SK-N-SH (cell line): Measurements from ENCODE around the gene COL5A2. TPM values are rescaled to one million over a fixed set of nuclear protein-coding genes. Genes with fewer than 3 reads are reported as not detected.

ENCODE experiments used
- CTCF ChIA-PET: fragments of 300-600, 350-600 bp; formaldehyde crosslinking; extraction: SDS; loops from one replicate; lab custom pipeline; 2021; lab: Yijun Ruan, JAX
- POLR2A ChIA-PET: fragments of 350-600 bp; sonication (Branson Sonifier 250); formaldehyde crosslinking; extraction: SDS; loops from one replicate; lab custom pipeline; 2020; ENCODE audit warnings: antibody characterized with exemption, inconsistent platforms; lab: Yijun Ruan, JAX
- DNase-seq: peaks from one replicate; pipeline ENCODE4 v3.0.0; 2012
- H2AFZ ChIP-seq: fragments of 200-600 bp; sonication (generic); 2 replicates; pipeline ENCODE4 v1.8.1; 2016; ENCODE audit warnings: antibody characterized with exemption, mild to moderate bottlenecking, low read depth
- H3F3A ChIP-seq: fragments of 200-600 bp; sonication (generic); replicated peaks from 2 replicates; pipeline ENCODE3; 2016; ENCODE audit warnings: antibody characterized with exemption, mild to moderate bottlenecking; ENCODE audit not compliant: insufficient read depth
- H3K27ac ChIP-seq, 2 experiments: fragments of 200-500 bp in 1 of 2; fragments of 200-600 bp in 1 of 2; sonication (Bioruptor generic) in 1 of 2; sonication (generic), shearing (Covaris generic) in 1 of 2; 2 replicates each; pipeline versions ENCODE4 v1.5.1 to v1.6.1; 2014 to 2016; ENCODE audit warnings: low read depth in 2 of 2, inconsistent platforms in 1 of 2, low read length in 1 of 2, mild to moderate bottlenecking in 1 of 2, mixed read lengths in 1 of 2
- H3K27me3 ChIP-seq: fragments of 200-600 bp; sonication (generic), shearing (Covaris generic); 2 replicates; pipeline ENCODE4 v1.6.1; 2016; ENCODE audit warnings: mixed run types; ENCODE audit not compliant: insufficient read depth
- H3K36me3 ChIP-seq, 2 experiments: fragments of 200-500 bp in 1 of 2; fragments of 200-600 bp in 1 of 2; sonication (Bioruptor generic) in 1 of 2; sonication (generic) in 1 of 2; replicated peaks in 1 of 2; 2 replicates each; pipeline versions ENCODE3 to v1.5.1; 2014 to 2016; ENCODE audit warnings: low read length in 1 of 2, mild to moderate bottlenecking in 1 of 2; ENCODE audit not compliant: insufficient read depth in 2 of 2, control insufficient read depth in 1 of 2
- H3K4me1 ChIP-seq, 2 experiments: fragments of 200-500 bp in 1 of 2; fragments of 200-600 bp in 1 of 2; sonication (Bioruptor generic) in 1 of 2; sonication (generic), shearing (Covaris generic) in 1 of 2; 2 replicates each; pipeline versions ENCODE4 v1.5.1 to v1.6.1; 2014 to 2016; ENCODE audit warnings: low read depth in 1 of 2, low read length in 1 of 2, mixed run types in 1 of 2; ENCODE audit not compliant: insufficient read depth in 2 of 2, control insufficient read depth in 1 of 2
- H3K4me2 ChIP-seq: fragments of 200-600 bp; sonication (generic), shearing (Covaris generic); 2 replicates; pipeline ENCODE4 v1.6.1; 2017; ENCODE audit warnings: mixed run types
- H3K4me3 ChIP-seq, 2 experiments: fragments of 200-500 bp in 1 of 2; fragments of 200-600 bp in 1 of 2; sonication (Bioruptor generic) in 1 of 2; sonication (generic), shearing (Covaris generic) in 1 of 2; 2 replicates each; pipeline versions ENCODE4 v1.5.1 to v1.8.1; 2014 to 2016; ENCODE audit warnings: low read depth in 2 of 2, inconsistent platforms in 1 of 2, low read length in 1 of 2, mild to moderate bottlenecking in 1 of 2, mixed read lengths in 1 of 2, moderate library complexity in 1 of 2
- H3K79me2 ChIP-seq: fragments of 200-600 bp; sonication (generic); 2 replicates; pipeline ENCODE4 v1.8.1; 2017; ENCODE audit warnings: mild to moderate bottlenecking; ENCODE audit not compliant: insufficient read depth
- H3K9ac ChIP-seq: fragments of 200-600 bp; sonication (generic); 2 replicates; pipeline ENCODE4 v1.6.1; 2017; ENCODE audit warnings: mixed run types
- H3K9me2 ChIP-seq: fragments of 200-600 bp; sonication (generic); 2 replicates; pipeline ENCODE4 v1.6.1; 2017; ENCODE audit warnings: mixed run types
- H3K9me3 ChIP-seq: fragments of 200-600 bp; sonication (generic); 2 replicates; pipeline ENCODE4 v1.6.1; 2017; ENCODE audit warnings: mixed run types, mild to moderate bottlenecking, moderate library complexity
- H4K20me1 ChIP-seq: fragments of 200-600 bp; sonication (generic); 2 replicates; pipeline ENCODE4 v1.6.1; 2017; ENCODE audit warnings: mild to moderate bottlenecking, mixed run types; ENCODE audit not compliant: insufficient read depth
- EP300 ChIP-seq, 2 experiments: IDR thresholded peaks; 2 replicates each; pipeline versions ENCODE4 v1.4.0 to v1.6.1; 2012; ENCODE audit warnings: borderline replicate concordance in 1 of 2, low read depth in 1 of 2, low read length in 1 of 2
- EZH2phosphoT487 ChIP-seq: fragments of 200-600 bp; sonication (generic); IDR thresholded peaks from 2 replicates; pipeline ENCODE4 v1.6.1; 2017; ENCODE audit warnings: low read depth, mixed run types, mild to moderate bottlenecking, antibody characterized with exemption, moderate library complexity, borderline replicate concordance
- GATA2 ChIP-seq: sonication (generic); formaldehyde crosslinking; IDR thresholded peaks from 2 replicates; pipeline ENCODE4 v1.5.0; 2020; ENCODE audit warnings: mild to moderate bottlenecking, missing genetic modification reagents
- IRF3 ChIP-seq: fragments of 150-350 bp; IDR thresholded peaks from 2 replicates; pipeline ENCODE4 v1.6.1; 2016; ENCODE audit warnings: mild to moderate bottlenecking, low read depth, low read length
- JUND ChIP-seq: IDR thresholded peaks from 2 replicates; pipeline ENCODE4 v1.4.0; 2012
- MEF2A ChIP-seq: IDR thresholded peaks from 2 replicates; pipeline ENCODE4 v1.4.0; 2012; ENCODE audit warnings: low read depth, borderline replicate concordance
- PBX3 ChIP-seq: IDR thresholded peaks from 2 replicates; pipeline ENCODE4; 2012
- POLR2AphosphoS5 ChIP-seq: IDR thresholded peaks from 2 replicates; pipeline ENCODE4 v1.6.1; 2012; ENCODE audit warnings: low read depth, low read length
- RCOR1 ChIP-seq: fragments of 150-350 bp; IDR thresholded peaks from 2 replicates; pipeline ENCODE4 v1.6.1; 2017; ENCODE audit warnings: antibody characterized with exemption, low read length
- RXRA ChIP-seq: IDR thresholded peaks from 2 replicates; pipeline ENCODE4 v1.4.0; 2012; ENCODE audit warnings: low read depth, mild to moderate bottlenecking, borderline replicate concordance
- SIN3A ChIP-seq: IDR thresholded peaks from 2 replicates; pipeline ENCODE4 v1.6.1; 2012; ENCODE audit warnings: low read depth, mild to moderate bottlenecking, low read length, moderate library complexity, borderline replicate concordance
- TCF12 ChIP-seq: IDR thresholded peaks from 2 replicates; pipeline ENCODE4 v1.4.0; 2012
- USF1 ChIP-seq: IDR thresholded peaks from 2 replicates; pipeline ENCODE4 v1.4.0; 2012; ENCODE audit warnings: low read depth, borderline replicate concordance
- YY1 ChIP-seq: IDR thresholded peaks from 2 replicates; pipeline ENCODE4 v1.4.0; 2012; ENCODE audit warnings: low read depth, mild to moderate bottlenecking
- WGBS: methylation state at CpG from one replicate; pipeline ENCODE4 v1.1.6; 2017; ENCODE audit warnings: low lambda C conversion rate; 5-methylcytosine and 5-hydroxymethylcytosine counted together
- polyA plus RNA-seq, 3 experiments: library from polyadenylated mRNA; depleted of rRNA; stranded (reverse); fragments of >200 nt; gene quantifications; 2 replicates each; pipeline ENCODE4 v1.2.3, GENCODE V29; 2012

Gene COL5A2
- polyA plus RNA-seq, 1 of the 3 experiments (the other 2 are of a cell fraction) = 20.4 TPM

DNA sequence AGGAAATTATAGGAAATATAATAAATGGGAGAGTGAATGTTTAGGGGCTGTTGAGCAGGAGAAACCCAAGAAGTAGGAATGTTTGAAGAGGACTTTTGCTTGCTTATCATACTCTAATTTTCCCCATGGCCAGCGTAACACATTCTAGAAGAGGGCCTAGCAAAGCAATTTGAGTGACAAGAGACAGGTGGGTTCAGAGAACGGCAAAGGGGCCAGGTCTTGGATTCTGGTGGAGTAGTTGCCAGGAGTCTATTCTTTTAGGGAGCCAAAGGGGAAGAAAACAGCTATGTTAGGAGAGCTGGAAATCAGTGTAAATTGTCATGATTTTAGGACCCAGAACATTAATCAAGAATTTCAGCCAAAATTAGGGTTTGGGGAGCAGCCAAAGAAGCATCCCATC lies 96.5 kb downstream of the COL5A2 start:
- H3K9ac ChIP-seq = no peak overlapping the region
- peaks cover 9 to 18% of the 10 kb centered on the region in 2 experiments; a peak in 3 of 4 replicates for H3K4me1 ChIP-seq
- no peaks in the 10 kb centered on the region for H4K20me1 ChIP-seq
- H3K9me2 ChIP-seq = no peaks in the 10 kb centered on the region
- no peak overlapping the region for H3K4me3 ChIP-seq
- H3K27ac ChIP-seq = peak overlapping the region; percentile 67 to 84
- H2AFZ ChIP-seq = no peak overlapping the region
- no peak for DNase-seq
- POLR2A ChIA-PET = no interaction called here
- CTCF ChIA-PET = interaction anchor here (0.9 to 2.9 kb wide), 2 partner anchors 11 to 204 kb away, joined by 3 to 10 read pairs; no protein-coding TSS in a partner anchor
- no peaks in the 10 kb centered on the region for H3K27me3 ChIP-seq
- TF ChIP-seq EZH2phosphoT487 (no peak), USF1 (no peak), GATA2 (CRISPR knock-in tag) (no peak), PBX3 (no peak), EP300 (IDR thresholded peaks at IDR 0.05; ENCODE audit: borderline replicate concordance in 1 of 2, low read depth in 1 of 2, low read length in 1 of 2) (no peak), SIN3A (no peak), JUND (no peak)
- WGBS = 97% methylated on average over 2 of the region's 2 CpGs
- peaks cover 15 to 30% of the 10 kb centered on the region in 2 experiments for H3K36me3 ChIP-seq
- H3F3A ChIP-seq = peaks cover 46% of the 10 kb centered on the region
- H3K79me2 ChIP-seq = no peaks in the 10 kb centered on the region
- no peaks in the 10 kb centered on the region for H3K9me3 ChIP-seq
- no peak overlapping the region for H3K4me2 ChIP-seq

DNA sequence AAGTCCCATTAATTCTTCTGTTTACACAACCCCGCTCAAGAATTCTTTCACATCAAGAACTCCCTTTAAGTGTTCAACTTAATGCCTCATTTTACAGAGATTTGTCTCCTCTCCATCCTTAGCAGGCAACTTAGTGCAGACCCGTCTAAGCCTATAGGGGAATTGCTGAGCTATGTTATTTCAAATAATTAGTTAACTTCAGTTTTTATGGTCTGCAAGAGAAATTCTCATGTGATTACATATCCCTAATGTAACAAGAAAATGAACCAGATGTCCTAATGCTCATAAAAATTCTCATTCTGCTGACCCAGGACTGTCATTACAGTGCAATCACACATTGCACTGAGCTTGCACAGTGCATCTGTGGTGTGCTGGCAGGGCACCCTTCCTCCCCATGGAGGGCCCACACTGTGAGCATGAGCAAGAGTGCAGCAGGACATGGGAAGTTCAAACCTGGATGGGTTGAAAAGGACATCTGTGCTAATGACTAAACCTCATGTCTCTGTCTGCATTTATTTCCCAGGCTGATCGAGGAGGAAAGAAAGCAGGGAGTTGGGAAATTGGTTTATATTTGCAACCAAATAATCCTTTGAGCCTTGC lies 97.1 kb downstream of the COL5A2 start:
- Histone ChIP-seq H3K9me3 (no peaks in the 10 kb centered on the region), H3K27ac (peak overlapping the region; percentile 67 to 84), H3K79me2 (no peaks in the 10 kb centered on the region), H2AFZ (no peak overlapping the region), H4K20me1 (no peaks in the 10 kb centered on the region), H3K9me2 (no peaks in the 10 kb centered on the region), H3K9ac (no peak overlapping the region), H3K27me3 (no peaks in the 10 kb centered on the region), H3K4me1 (peaks cover 9 to 18% of the 10 kb centered on the region in 2 experiments; a peak in 3 of 4 replicates), H3K4me2 (no peak overlapping the region; the same call in 1 of the 2 replicates), H3K36me3 (peaks cover 14 to 30% of the 10 kb centered on the region in 2 experiments), H3F3A (peaks cover 42% of the 10 kb centered on the region), H3K4me3 (no peak overlapping the region)
- peak; percentile 9 for DNase-seq
- WGBS = 62% methylated on average over 3 of the region's 3 CpGs
- ChIA-PET CTCF (interaction anchor here (0.6 to 2.9 kb wide), 3 partner anchors 11 to 234 kb away, joined by 3 to 10 read pairs (median 3); no protein-coding TSS in a partner anchor), POLR2A (no interaction called here)
- TF ChIP-seq RCOR1 = 0 out of 2 replicates have a peak, but pooled peaks have one; percentile 10
- TF ChIP-seq YY1 = no peak
- no peak for TF ChIP-seq IRF3
- peak; percentile 43; the same call in 1 of the 2 replicates for TF ChIP-seq POLR2AphosphoS5
- peak; percentile 59 for TF ChIP-seq PBX3
- TF ChIP-seq USF1 = no peak
- peak; percentile 12 to 73; a peak in 3 of 4 replicates for TF ChIP-seq EP300 (IDR thresholded peaks at IDR 0.05; ENCODE audit: borderline replicate concordance in 1 of 2, low read depth in 1 of 2, low read length in 1 of 2)
- TF ChIP-seq MEF2A = no peak
- TF ChIP-seq TCF12 = peak; percentile 86
- TF ChIP-seq RXRA = 0 out of 2 replicates have a peak, but pooled peaks have one; percentile 33
